Measurements from ENCODE around the gene ZCCHC18.

GRCh38 chrX:104085919-104086318, 26.4 kb upstream of the ZCCHC18 start:
- TF ChIP-seq ZFP3 (CRISPR knock-in tag; IDR thresholded peaks at IDR 0.05) (no peak), PATZ1 (CRISPR knock-in tag; IDR thresholded peaks at IDR 0.05; ENCODE audit: borderline replicate concordance) (no peak), ZFP30 (CRISPR knock-in tag; IDR thresholded peaks at IDR 0.05) (no peak), ZNF70 (CRISPR knock-in tag; IDR thresholded peaks at IDR 0.05) (no peak)

Data from SK-N-SH treated with all-trans-retinoic acid at 6 μM for 48 hours (cell line).